A673 (cell line): Measurements from ENCODE around the gene NBPF1. TPM values are rescaled to one million over a fixed set of nuclear protein-coding genes. Genes with fewer than 3 reads are reported as not detected.
"Not testable (repeated sequence)": the region's sequence is repeated elsewhere in the genome, so short reads cannot be mapped to it uniquely, and the experiment has no call there.

Source experiments
- Bru-seq: library from RNA; stranded (reverse); fragments of 400-500 nt; gene quantifications from one replicate; lab custom pipeline; 2021; lab: Mats Ljungman, UMichigan
- BruChase-seq, 2 experiments: library from RNA; stranded (reverse); fragments of 400-500 nt; gene quantifications; one replicate each; lab custom pipeline; 2021; lab: Mats Ljungman, UMichigan
- BruUV-seq: library from RNA; stranded (reverse); fragments of 400-500 nt; replicated peaks from 2 replicates; lab custom pipeline; 2021; lab: Mats Ljungman, UMichigan
- CTCF ChIA-PET: fragments of 300-600 bp; sonication (Branson Sonifier 250); formaldehyde crosslinking; loops from one replicate; lab custom pipeline; 2022; ENCODE audit warnings: antibody characterized with exemption; lab: Charles Lee
- POLR2A ChIA-PET: fragments of 300-600 bp; sonication (Branson Sonifier 250); formaldehyde crosslinking; loops from one replicate; lab custom pipeline; 2022; ENCODE audit warnings: antibody characterized with exemption; ENCODE audit not compliant: low non-redundant PET; lab: Charles Lee
- DNase-seq: peaks from one replicate; pipeline ENCODE4 v3.0.0-alpha.2; 2015; ENCODE audit warnings: low spot score
- H3K27ac ChIP-seq: fragments of 200-600 bp; sonication (generic); 2 replicates; pipeline ENCODE4 v1.5.1; 2016; ENCODE audit warnings: mixed run types, low read depth, mild to moderate bottlenecking, mixed read lengths, antibody characterized with exemption, low read length; ENCODE audit not compliant: poor library complexity, severe bottlenecking
- H3K27me3 ChIP-seq: fragments of 200-600 bp; sonication (generic); replicated peaks from 2 replicates; pipeline ENCODE4 v1.6.1; 2017; ENCODE audit warnings: mixed run types, low read depth, mild to moderate bottlenecking, mixed read lengths, antibody characterized with exemption, low read length; ENCODE audit not compliant: insufficient read depth, poor library complexity
- H3K36me3 ChIP-seq: fragments of 200-600 bp; sonication (generic); 2 replicates; pipeline ENCODE4 v1.6.1; 2016; ENCODE audit warnings: mixed run types, mild to moderate bottlenecking, mixed read lengths, antibody characterized with exemption, low read length; ENCODE audit not compliant: insufficient read depth, poor library complexity, severe bottlenecking
- H3K4me1 ChIP-seq: fragments of 200-600 bp; sonication (generic); 2 replicates; pipeline ENCODE4 v1.6.1; 2017; ENCODE audit warnings: mixed run types, mild to moderate bottlenecking, mixed read lengths, antibody characterized with exemption, low read length; ENCODE audit not compliant: insufficient read depth, poor library complexity, severe bottlenecking
- H3K4me3 ChIP-seq: fragments of 200-600 bp; sonication (generic); 2 replicates; pipeline ENCODE4 v1.5.1; 2016; ENCODE audit warnings: low read depth, mixed run types, mild to moderate bottlenecking, mixed read lengths, low read length; ENCODE audit not compliant: poor library complexity, severe bottlenecking
- H3K9me3 ChIP-seq: fragments of 200-600 bp; sonication (generic); 2 replicates; pipeline ENCODE4 v1.6.1; 2016; ENCODE audit warnings: mixed run types, low read depth, mild to moderate bottlenecking, mixed read lengths, antibody characterized with exemption, low read length; ENCODE audit not compliant: poor library complexity, severe bottlenecking
- EZH2 ChIP-seq: fragments of 200-600 bp; sonication (generic); IDR thresholded peaks from 2 replicates; pipeline ENCODE4 v1.6.1; 2017; ENCODE audit warnings: borderline replicate concordance, low read depth, mild to moderate bottlenecking, mixed read lengths, antibody characterized with exemption, low read length; ENCODE audit not compliant: poor library complexity, severe bottlenecking
- intact Hi-C: fragments of 100-400 bp; cut with micrococcal nuclease; formaldehyde crosslinking; loops from one replicate; pipeline ENCODE4 v1.10.0; 2022; ENCODE audit not compliant: unreplicated experiment
- long read RNA-seq: library from polyadenylated mRNA; stranded (forward); transcript quantifications from one replicate; pipeline ENCODE4 v2.0.0, GENCODE V29; 2022
- total RNA-seq: library from RNA; stranded (reverse); gene quantifications from 2 replicates; pipeline ENCODE4 v1.2.3, GENCODE V29; 2021
- TF ChIP-seq, protein P1 (sequence below): fragments of 300-800, 200-600 bp; sonication (generic); conservative IDR thresholded peaks from 2 replicates; pipeline ENCODE4 v1.5.1; 2017; ENCODE audit warnings: low read depth, mild to moderate bottlenecking, antibody characterized with exemption, low read length, moderate library complexity, mixed read lengths

The NBPF1 gene
- 84.3 and 85.2 TPM in 2 replicates for total RNA-seq
- percentile 78 among the genes with signal in this experiment for Bru-seq, nascent RNA
- percentile 84 among the genes with signal in this experiment for BruChase-seq, experiment 1, labeled RNA remaining after a 2-hour chase
- percentile 76 among the genes with signal in this experiment for BruChase-seq, experiment 2, labeled RNA remaining after a 6-hour chase
- long read RNA-seq, transcript NBPF1-205 (3 exons, 2,755 nt), result major isoform, 35 of 87 reads
- long read RNA-seq, partial matches to known transcripts, result 30 of 87 reads
- long read RNA-seq, other reads (novel, unspliced or antisense), result 19 of 87 reads

DNA sequence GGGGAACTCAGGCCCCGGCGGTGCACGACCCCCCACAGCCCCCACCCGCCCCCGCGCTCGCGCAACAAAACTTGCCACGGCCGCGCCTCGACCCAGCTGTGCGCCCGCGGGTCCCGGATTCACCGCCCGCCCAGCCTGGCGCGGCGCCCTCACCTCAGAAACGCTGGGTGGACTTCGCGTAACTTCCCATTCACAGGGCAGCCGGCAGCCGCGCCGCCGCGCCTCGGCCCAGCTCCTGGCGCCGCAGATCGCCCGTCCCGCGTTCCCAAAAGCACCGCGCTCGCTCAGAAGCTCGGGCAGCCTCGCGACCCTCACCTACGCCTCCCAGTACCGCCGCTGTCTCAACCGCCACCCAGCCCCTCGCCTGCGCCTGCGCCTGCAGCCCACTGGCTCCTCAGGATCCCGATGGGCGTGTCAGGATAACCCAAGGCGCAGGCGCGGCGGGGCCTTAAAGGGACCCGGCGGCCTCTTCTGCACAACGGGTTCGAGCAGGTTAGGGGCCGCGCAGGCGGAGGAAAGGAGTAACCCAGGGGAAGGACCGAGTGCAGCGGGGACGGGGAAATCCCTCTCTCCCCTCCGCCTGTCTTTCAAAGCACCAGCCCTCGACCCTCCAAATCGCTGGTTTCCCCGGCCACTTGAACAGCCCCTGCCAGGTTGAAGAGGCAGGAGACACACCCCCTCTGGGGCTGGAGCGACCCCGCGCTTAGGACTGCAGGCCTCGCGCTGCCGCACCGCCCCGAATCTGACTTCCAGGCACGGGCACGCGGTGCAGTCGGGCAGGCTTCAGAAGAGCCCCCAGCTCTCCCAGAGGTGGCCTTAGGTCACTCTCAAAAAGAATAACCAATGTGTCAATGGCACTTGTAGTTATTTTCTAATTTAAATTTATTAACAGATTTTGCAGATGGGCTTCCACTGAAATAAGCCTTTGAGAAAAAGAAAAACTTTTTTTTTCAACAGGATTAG is at the start of gene NBPF1:
Gene NBPF1 (minus strand): TSS at position 380 of the 963 bp plus-strand sequence.
- intact Hi-C loops, result no loop called here
- Histone ChIP-seq H3K27me3 (no peaks in the 10 kb centered on the region), H3K27ac (peak within 1 kb of the TSS; percentile 73), H3K4me3 (peak within 1 kb of the TSS; percentile 54), H3K4me1 (peaks cover 17% of the 10 kb centered on the region), H3K36me3 (peaks cover 12% of the 10 kb centered on the region), H3K9me3 (no peaks in the 10 kb centered on the region)
- ChIA-PET CTCF (interaction anchor here (0.6 to 1.4 kb wide), 4 partner anchors 7 to 338 kb away, joined by 3 to 9 read pairs (median 6); no protein-coding TSS in a partner anchor), POLR2A (interaction anchor here (0.9 kb wide), 1 partner anchor 11 kb away, joined by 3 read pairs; no protein-coding TSS in a partner anchor)
- no peak for TF ChIP-seq EZH2
- TF ChIP-seq, protein P1, sequence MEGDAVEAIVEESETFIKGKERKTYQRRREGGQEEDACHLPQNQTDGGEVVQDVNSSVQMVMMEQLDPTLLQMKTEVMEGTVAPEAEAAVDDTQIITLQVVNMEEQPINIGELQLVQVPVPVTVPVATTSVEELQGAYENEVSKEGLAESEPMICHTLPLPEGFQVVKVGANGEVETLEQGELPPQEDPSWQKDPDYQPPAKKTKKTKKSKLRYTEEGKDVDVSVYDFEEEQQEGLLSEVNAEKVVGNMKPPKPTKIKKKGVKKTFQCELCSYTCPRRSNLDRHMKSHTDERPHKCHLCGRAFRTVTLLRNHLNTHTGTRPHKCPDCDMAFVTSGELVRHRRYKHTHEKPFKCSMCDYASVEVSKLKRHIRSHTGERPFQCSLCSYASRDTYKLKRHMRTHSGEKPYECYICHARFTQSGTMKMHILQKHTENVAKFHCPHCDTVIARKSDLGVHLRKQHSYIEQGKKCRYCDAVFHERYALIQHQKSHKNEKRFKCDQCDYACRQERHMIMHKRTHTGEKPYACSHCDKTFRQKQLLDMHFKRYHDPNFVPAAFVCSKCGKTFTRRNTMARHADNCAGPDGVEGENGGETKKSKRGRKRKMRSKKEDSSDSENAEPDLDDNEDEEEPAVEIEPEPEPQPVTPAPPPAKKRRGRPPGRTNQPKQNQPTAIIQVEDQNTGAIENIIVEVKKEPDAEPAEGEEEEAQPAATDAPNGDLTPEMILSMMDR, result 0 out of 2 replicates have a peak, but pooled peaks have one; percentile 12
- DNase-seq, result peak; percentile 100
- no TSS peak for BruUV-seq

DNA sequence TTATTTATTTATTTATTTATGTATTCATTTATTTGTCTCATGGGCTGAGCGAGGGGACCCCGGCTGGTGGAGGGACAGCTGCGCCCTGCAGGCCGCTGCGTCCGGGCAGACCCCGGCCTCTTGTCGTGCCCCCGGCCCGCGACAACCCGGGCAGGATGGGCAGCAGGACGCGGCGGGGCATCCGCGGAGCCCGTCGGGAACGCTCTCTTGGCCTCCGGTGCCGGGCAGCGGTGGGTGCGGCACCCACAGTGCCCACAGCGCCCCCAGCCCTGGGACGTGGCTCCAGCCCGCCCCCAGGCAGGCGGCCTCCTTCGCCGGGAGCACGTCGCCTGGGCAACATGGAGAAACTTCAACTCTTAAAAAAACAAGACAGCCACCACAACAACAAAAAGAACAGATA is 44.9 kb upstream of the NBPF1 start:
- H3K4me3 ChIP-seq, H3K27me3 ChIP-seq, H3K36me3 ChIP-seq, BruUV-seq, H3K9me3 ChIP-seq, H3K4me1 ChIP-seq, DNase-seq, CTCF ChIA-PET, H3K27ac ChIP-seq, intact Hi-C loops, POLR2A ChIA-PET: not testable (repeated sequence)

DNA sequence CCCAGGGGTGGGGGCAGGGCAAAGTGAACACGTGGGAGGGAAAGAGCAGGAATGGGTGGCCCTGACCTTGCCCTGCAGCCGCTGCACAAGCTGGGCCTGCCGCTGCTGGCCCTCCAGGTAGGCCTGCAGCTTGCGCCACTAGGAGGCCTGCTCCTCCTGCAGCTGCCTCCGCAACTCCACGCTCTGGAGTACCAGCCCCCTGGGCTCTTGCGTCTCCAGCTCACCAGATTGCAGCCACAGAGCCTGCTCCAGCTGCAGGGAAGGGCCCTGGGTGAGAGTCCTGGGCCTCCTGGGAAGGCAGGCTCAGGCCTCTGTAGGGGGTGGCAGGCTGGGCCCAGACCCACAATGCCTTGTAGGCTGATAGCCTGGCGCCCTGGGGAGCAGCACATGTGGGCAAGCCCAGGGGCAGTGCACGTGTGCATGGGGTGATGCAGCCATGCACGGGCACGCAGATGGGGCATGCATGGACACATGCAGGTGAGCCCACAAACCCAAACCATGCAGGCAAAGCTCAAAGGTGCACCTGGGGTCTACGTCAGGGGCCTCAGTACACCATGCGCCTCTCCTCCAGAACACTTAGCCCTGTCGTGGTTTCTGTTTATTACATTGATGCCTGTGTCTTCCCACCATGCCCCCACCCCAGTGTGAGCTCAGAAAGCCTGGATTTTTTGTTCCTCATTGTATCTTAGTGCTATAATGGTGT is 43.8 kb upstream of the NBPF1 start:
- H3K36me3 ChIP-seq, CTCF ChIA-PET, intact Hi-C loops, H3K27ac ChIP-seq, POLR2A ChIA-PET, BruUV-seq, H3K27me3 ChIP-seq, H3K4me3 ChIP-seq, H3K4me1 ChIP-seq, DNase-seq, H3K9me3 ChIP-seq: not testable (repeated sequence)

DNA sequence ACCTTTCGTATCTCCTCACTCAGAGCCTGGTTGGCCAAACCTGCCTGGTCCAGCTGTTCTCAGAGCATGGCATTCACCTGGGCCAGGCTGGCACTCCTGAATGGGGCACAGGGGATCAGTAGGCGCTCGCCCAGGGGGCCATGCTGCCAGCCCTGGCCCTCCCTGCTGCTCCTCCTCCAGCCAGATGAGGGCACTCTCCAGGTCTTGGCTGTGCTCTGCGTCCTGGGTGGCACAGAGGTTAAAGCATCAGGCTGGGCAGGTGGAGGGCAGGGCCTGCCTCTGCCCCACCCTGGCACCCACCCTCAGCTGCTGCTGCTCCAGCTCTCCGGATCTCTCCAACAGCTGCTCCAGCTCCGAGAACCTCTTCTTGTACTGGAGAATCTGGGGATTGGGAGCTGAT is 43.2 kb upstream of the NBPF1 start:
- H3K36me3 ChIP-seq, H3K9me3 ChIP-seq, H3K27ac ChIP-seq, H3K4me3 ChIP-seq, POLR2A ChIA-PET, CTCF ChIA-PET, H3K27me3 ChIP-seq, DNase-seq, BruUV-seq, H3K4me1 ChIP-seq, intact Hi-C loops: not testable (repeated sequence)

DNA sequence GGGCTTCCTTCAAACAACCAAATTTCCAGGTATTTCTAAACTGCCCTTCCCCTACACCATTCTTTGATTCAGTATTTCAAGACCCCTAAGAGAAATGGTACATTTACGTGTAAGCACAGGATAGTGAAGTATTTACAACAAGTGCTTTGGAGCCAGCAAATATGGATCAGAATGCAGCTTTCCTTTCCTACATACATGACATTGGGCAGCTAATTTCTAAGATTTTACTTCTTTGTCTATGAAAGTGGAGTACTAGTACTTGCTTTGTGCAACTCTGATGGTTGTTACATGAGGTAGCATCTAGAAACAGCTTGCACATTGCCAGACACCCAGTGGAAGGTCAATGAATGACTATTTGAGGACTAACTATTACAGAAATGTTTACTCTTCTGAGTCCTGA is 38.2 kb upstream of the NBPF1 start:
- H3K4me1 ChIP-seq, CTCF ChIA-PET, H3K27ac ChIP-seq, POLR2A ChIA-PET, intact Hi-C loops, BruUV-seq, H3K27me3 ChIP-seq, H3K36me3 ChIP-seq, H3K4me3 ChIP-seq, DNase-seq, H3K9me3 ChIP-seq: not testable (repeated sequence)

DNA sequence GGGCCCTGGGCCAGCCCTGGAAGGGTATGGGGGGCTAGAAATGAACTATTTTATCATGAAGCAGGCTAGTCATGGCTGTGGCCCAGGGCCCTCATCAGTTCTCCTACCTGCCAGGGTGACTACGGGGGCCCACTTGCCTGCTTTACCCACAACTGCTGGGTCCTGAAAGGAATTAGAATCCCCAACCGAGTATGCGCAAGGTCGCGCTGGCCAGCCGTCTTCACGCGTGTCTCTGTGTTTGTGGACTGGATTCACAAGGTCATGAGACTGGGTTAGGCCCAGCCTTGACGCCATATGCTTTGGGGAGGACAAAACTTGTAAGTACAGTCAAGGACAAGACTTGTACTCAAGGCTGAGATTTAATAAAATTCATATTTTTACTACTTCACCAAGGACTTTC is 36.6 kb upstream of the NBPF1 start:
- DNase-seq, intact Hi-C loops, POLR2A ChIA-PET, BruUV-seq, H3K27me3 ChIP-seq, H3K4me3 ChIP-seq, H3K36me3 ChIP-seq, CTCF ChIA-PET, H3K9me3 ChIP-seq, H3K27ac ChIP-seq, H3K4me1 ChIP-seq: not testable (repeated sequence)
